Activated naive CD8-positive, alpha-beta T cell treated with anti-CD3 and anti-CD28 coated beads for 36 hours (primary cell): Measurements from ENCODE around the gene HSD17B3. TPM values are rescaled to one million over a fixed set of nuclear protein-coding genes. Genes with fewer than 3 reads are reported as not detected.

Source experiments
- DNase-seq: peaks from one replicate; pipeline ENCODE4 v3.0.0; 2021
- H3K27ac Mint-ChIP-seq: one replicate; pipeline ENCODE4 v1.8.0; 2022; ENCODE audit warnings: mild to moderate bottlenecking, moderate library complexity, mixed read lengths
- H3K27me3 Mint-ChIP-seq: one replicate; pipeline ENCODE4 v1.8.0; 2022; ENCODE audit warnings: mild to moderate bottlenecking, mixed read lengths
- H3K36me3 Mint-ChIP-seq: one replicate; pipeline ENCODE4 v1.8.0; 2021; ENCODE audit warnings: mild to moderate bottlenecking, mixed read lengths
- H3K4me1 Mint-ChIP-seq: one replicate; pipeline ENCODE4 v1.8.0; 2021; ENCODE audit warnings: mixed read lengths
- H3K4me3 Mint-ChIP-seq: one replicate; pipeline ENCODE4 v1.8.0; 2022; ENCODE audit warnings: mild to moderate bottlenecking, moderate library complexity, mixed read lengths
- H3K9me3 Mint-ChIP-seq: one replicate; pipeline ENCODE4 v1.8.0; 2022; ENCODE audit warnings: mixed read lengths
- total RNA-seq, 2 experiments: library from RNA; stranded (reverse); gene quantifications; one replicate each; pipeline ENCODE4 v1.2.3, GENCODE V29; 2021

The HSD17B3 gene
- total RNA-seq, 2 experiments from 2014 or later = not detected

- peaks cover 1% of the 10 kb centered on the region for H3K4me1 Mint-ChIP-seq
- H3K36me3 Mint-ChIP-seq = no peaks in the 10 kb centered on the region
- no peak overlapping the region for H3K4me3 Mint-ChIP-seq
- H3K27ac Mint-ChIP-seq = no peak overlapping the region
- peaks cover 4% of the 10 kb centered on the region for H3K9me3 Mint-ChIP-seq
- DNase-seq = peak; percentile 28
- H3K27me3 Mint-ChIP-seq = peaks cover 65% of the 10 kb centered on the region
These were observed 69.3 kb downstream of the HSD17B3 start for GRCh38 chr9:96232539-96233241.

DNA sequence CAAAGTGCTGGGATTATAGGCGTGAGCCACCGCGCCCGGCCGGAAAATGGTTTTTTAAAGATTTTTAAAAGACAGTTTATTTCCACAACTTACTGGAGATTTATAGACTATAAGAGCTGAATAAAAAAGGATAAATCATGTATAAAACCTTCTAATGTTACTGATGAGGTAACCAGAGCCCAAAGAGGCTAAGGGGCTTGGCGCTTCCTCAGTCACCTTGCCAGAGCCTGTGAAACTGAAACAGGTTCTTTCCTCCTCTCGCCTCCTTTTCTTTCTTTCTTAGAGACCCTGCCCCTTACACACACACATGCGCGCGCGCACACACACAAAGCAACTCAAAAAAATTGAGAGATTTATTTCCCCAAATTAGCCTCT is 69.8 kb downstream of the HSD17B3 start:
- no peak overlapping the region for H3K27ac Mint-ChIP-seq

GRCh38 chr9:96230002-96230401 is 72.0 kb downstream of the HSD17B3 start:
- Mint-ChIP-seq H3K9me3 (peaks cover 4% of the 10 kb centered on the region), H3K27me3 (peaks cover 58% of the 10 kb centered on the region), H3K27ac (no peak overlapping the region), H3K4me1 (peaks cover 1% of the 10 kb centered on the region), H3K4me3 (no peak overlapping the region), H3K36me3 (no peaks in the 10 kb centered on the region)
- no peak for DNase-seq

More for the DNA sequence above, 69.8 kb downstream of the HSD17B3 start:
- Mint-ChIP-seq H3K36me3 (no peaks in the 10 kb centered on the region), H3K9me3 (peaks cover 4% of the 10 kb centered on the region), H3K27me3 (peaks cover 59% of the 10 kb centered on the region), H3K4me1 (peaks cover 1% of the 10 kb centered on the region), H3K4me3 (no peak overlapping the region)
- no peak for DNase-seq

- DNase-seq = no peak
- Mint-ChIP-seq H3K27ac (no peak overlapping the region), H3K4me3 (no peak overlapping the region), H3K36me3 (peaks cover 6% of the 10 kb centered on the region), H3K9me3 (peaks cover 8% of the 10 kb centered on the region), H3K4me1 (peaks cover 14% of the 10 kb centered on the region), H3K27me3 (peaks cover 65% of the 10 kb centered on the region)
These were observed 79.8 kb downstream of the HSD17B3 start for GRCh38 chr9:96222132-96222531.

GRCh38 chr9:96219900-96220257 is 82.1 kb downstream of the HSD17B3 start:
- Mint-ChIP-seq H3K27me3 (peaks cover 74% of the 10 kb centered on the region), H3K27ac (no peak overlapping the region), H3K4me3 (no peak overlapping the region), H3K4me1 (peaks cover 14% of the 10 kb centered on the region), H3K36me3 (peaks cover 6% of the 10 kb centered on the region), H3K9me3 (peaks cover 8% of the 10 kb centered on the region)
- no peak for DNase-seq

- Mint-ChIP-seq H3K4me3 (no peak overlapping the region), H3K27me3 (peaks cover 70% of the 10 kb centered on the region)
- DNase-seq = peak; percentile 50
These were observed 82.7 kb downstream of the HSD17B3 start for GRCh38 chr9:96219026-96219899.

GRCh38 chr9:96217754-96218693 is 84.0 kb downstream of the HSD17B3 start:
- peaks cover 14% of the 10 kb centered on the region for H3K4me1 Mint-ChIP-seq
- peak overlapping the region; percentile 72 for H3K4me3 Mint-ChIP-seq
- H3K27me3 Mint-ChIP-seq = peaks cover 65% of the 10 kb centered on the region
- no peak overlapping the region for H3K27ac Mint-ChIP-seq
- H3K36me3 Mint-ChIP-seq = no peaks in the 10 kb centered on the region
- H3K9me3 Mint-ChIP-seq = no peaks in the 10 kb centered on the region
- peak; percentile 83 for DNase-seq

More at GRCh38 chr9:96219026-96219899, 82.7 kb downstream of the HSD17B3 start:
- Mint-ChIP-seq H3K4me1 (peaks cover 14% of the 10 kb centered on the region), H3K9me3 (peaks cover 6% of the 10 kb centered on the region), H3K36me3 (peaks cover 4% of the 10 kb centered on the region), H3K27ac (no peak overlapping the region)

- H3K27me3 Mint-ChIP-seq = peaks cover 60% of the 10 kb centered on the region
These were observed 84.7 kb downstream of the HSD17B3 start for GRCh38 chr9:96217294-96217707.

GRCh38 chr9:96216583-96216982 is 85.4 kb downstream of the HSD17B3 start:
- Mint-ChIP-seq H3K4me3 (no peak overlapping the region), H3K27me3 (peaks cover 53% of the 10 kb centered on the region), H3K36me3 (no peaks in the 10 kb centered on the region), H3K9me3 (no peaks in the 10 kb centered on the region), H3K4me1 (peaks cover 14% of the 10 kb centered on the region), H3K27ac (no peak overlapping the region)
- no peak for DNase-seq

More at GRCh38 chr9:96217294-96217707, 84.7 kb downstream of the HSD17B3 start:
- Mint-ChIP-seq H3K36me3 (no peaks in the 10 kb centered on the region), H3K4me1 (peaks cover 14% of the 10 kb centered on the region), H3K4me3 (no peak overlapping the region), H3K9me3 (no peaks in the 10 kb centered on the region), H3K27ac (no peak overlapping the region)
- DNase-seq = no peak

- H3K27me3 Mint-ChIP-seq = peaks cover 46% of the 10 kb centered on the region
- H3K9me3 Mint-ChIP-seq = no peaks in the 10 kb centered on the region
These were observed 86.1 kb downstream of the HSD17B3 start for GRCh38 chr9:96215841-96216240.

GRCh38 chr9:96214635-96215034 is 87.3 kb downstream of the HSD17B3 start:
- Mint-ChIP-seq H3K27me3 (peaks cover 37% of the 10 kb centered on the region), H3K27ac (no peak overlapping the region), H3K36me3 (no peaks in the 10 kb centered on the region), H3K9me3 (no peaks in the 10 kb centered on the region), H3K4me1 (peaks cover 11% of the 10 kb centered on the region), H3K4me3 (no peak overlapping the region)
- DNase-seq = no peak

More at GRCh38 chr9:96215841-96216240, 86.1 kb downstream of the HSD17B3 start:
- no peaks in the 10 kb centered on the region for H3K36me3 Mint-ChIP-seq
- DNase-seq = no peak
- no peak overlapping the region for H3K27ac Mint-ChIP-seq
- H3K4me3 Mint-ChIP-seq = no peak overlapping the region
- H3K4me1 Mint-ChIP-seq = peaks cover 14% of the 10 kb centered on the region

GRCh38 chr9:96209407-96210271 is 92.3 kb downstream of the HSD17B3 start:
- Mint-ChIP-seq H3K4me1 (no peaks in the 10 kb centered on the region), H3K9me3 (peaks cover 5% of the 10 kb centered on the region), H3K27ac (no peak overlapping the region), H3K36me3 (no peaks in the 10 kb centered on the region), H3K27me3 (peaks cover 3% of the 10 kb centered on the region), H3K4me3 (no peak overlapping the region)
- no peak for DNase-seq

DNA sequence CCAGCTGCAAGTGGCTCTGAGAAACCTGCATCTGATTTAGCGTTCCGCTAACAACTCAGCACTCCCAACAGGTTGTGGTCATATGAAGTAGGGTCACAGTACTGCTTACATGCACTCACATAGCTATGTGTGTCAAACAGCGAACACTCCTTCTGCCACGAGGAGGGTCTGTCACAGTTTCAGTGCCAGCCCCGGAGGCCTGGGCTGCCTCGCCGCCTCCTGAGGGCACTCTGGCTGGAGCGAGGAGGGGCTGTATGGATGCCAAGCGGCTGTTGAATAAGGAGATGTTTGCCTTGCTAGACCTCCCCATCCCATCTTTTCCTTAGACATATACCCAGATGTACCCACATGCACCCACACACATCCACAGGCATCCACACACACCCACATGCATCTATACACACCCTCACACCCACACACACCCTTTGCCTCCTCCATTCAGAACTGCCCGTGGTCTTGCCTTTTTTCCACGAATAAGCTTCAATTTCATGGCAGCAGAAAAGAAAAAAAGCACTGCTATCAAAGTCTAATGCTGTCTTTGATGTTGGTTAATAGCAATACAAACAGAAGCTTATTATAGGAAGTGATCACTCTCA is 95.7 kb downstream of the HSD17B3 start:
- DNase-seq = no peak
- H3K4me1 Mint-ChIP-seq = peaks cover 7% of the 10 kb centered on the region
- no peaks in the 10 kb centered on the region for H3K27me3 Mint-ChIP-seq
- H3K36me3 Mint-ChIP-seq = no peaks in the 10 kb centered on the region
- H3K27ac Mint-ChIP-seq = no peak overlapping the region
- no peak overlapping the region for H3K4me3 Mint-ChIP-seq
- H3K9me3 Mint-ChIP-seq = peaks cover 6% of the 10 kb centered on the region
